Measurements from ENCODE around the gene TMC3. TPM values are rescaled to one million over a fixed set of nuclear protein-coding genes. Genes with fewer than 3 reads are reported as not detected.
"Not testable (repeated sequence)": the region's sequence is repeated elsewhere in the genome, so short reads cannot be mapped to it uniquely, and the experiment has no call there.

The TMC3 gene
- total RNA-seq, 6 experiments from 2014 or later: 0.11 TPM; not detected in 5

DNA sequence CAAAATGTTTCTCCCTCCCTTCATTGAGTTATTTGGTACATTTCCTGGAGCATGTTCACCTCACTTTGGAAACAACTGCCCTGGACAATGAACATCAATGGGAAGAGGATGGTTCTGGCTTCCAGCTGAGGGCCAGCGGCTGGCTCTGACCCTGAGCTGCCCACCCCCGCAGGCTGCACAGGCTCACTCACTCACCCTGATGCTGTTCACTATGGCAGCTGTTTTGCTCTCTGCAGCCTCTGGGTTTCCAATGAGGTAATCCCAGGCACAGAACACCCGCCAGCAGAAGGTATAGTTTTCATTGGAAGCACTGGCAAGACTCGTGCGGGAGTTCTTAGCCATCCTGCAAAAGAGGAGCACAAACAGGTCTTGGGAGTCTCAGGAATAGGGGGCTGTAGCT is 17.8 kb downstream of the TMC3 start:
- WGBS (ENCODE audit: insufficient coverage, low coverage, low lambda C conversion rate, missing lambda C conversion rate): 60% methylated on average over 1 of the region's 5 CpGs

GRCh38 chr15:81351651-81352050 is 22.4 kb downstream of the TMC3 start:
- no peak for TF ChIP-seq CTCF (IDR thresholded peaks at IDR 0.05)
- no peak for TF ChIP-seq POLR2A (IDR thresholded peaks at IDR 0.05)
- Histone ChIP-seq H3K36me3 (no peaks in the 10 kb centered on the region), H3K27ac (no peak overlapping the region), H3K4me3 (no peak overlapping the region), H3K9me3 (no peaks in the 10 kb centered on the region), H3K27me3 (no peaks in the 10 kb centered on the region), H3K4me1 (no peaks in the 10 kb centered on the region)
- no peak for DNase-seq
- no peak for ATAC-seq
- intact Hi-C loops (cut with DNase I): no loop called here
- WGBS (ENCODE audit: insufficient coverage, low coverage, low lambda C conversion rate, missing lambda C conversion rate): 69% methylated on average over 3 of the region's 5 CpGs

More for the DNA sequence above, 17.8 kb downstream of the TMC3 start:
- TF ChIP-seq POLR2A (IDR thresholded peaks at IDR 0.05) (no peak), CTCF (IDR thresholded peaks at IDR 0.05) (no peak)
- ATAC-seq: no peak
- Histone ChIP-seq H3K27me3 (no peaks in the 10 kb centered on the region), H3K4me1 (no peaks in the 10 kb centered on the region), H3K4me3 (no peak overlapping the region), H3K27ac (no peak overlapping the region), H3K36me3 (no peaks in the 10 kb centered on the region), H3K9me3 (no peaks in the 10 kb centered on the region)
- intact Hi-C loops (cut with DNase I): no loop called here
- no peak for DNase-seq

DNA sequence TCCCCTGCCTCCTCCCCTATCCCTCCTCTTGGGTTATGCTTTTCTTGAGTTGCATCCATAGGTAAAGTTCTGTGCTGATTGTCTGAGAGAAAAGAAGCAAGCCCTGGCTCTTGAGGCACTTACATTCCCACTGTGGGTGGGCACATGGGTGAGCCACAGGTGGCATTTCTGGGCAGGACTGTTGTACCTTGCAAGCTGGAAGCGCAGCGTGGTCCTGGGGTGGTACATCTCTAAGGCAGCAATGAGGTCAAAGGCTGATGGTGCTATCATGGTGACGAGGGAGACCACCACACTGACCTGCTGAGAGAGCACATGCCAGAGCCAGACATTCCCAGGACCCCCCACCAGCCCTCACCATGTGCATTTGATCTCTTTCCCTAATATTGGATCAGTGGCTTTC is 24.7 kb downstream of the TMC3 start:
- TF ChIP-seq CTCF (IDR thresholded peaks at IDR 0.05): no peak
- TF ChIP-seq POLR2A (IDR thresholded peaks at IDR 0.05): no peak
- WGBS (ENCODE audit: insufficient coverage, low coverage, low lambda C conversion rate, missing lambda C conversion rate): no CpG with 5 or more reads among the region's 3 CpGs

DNA sequence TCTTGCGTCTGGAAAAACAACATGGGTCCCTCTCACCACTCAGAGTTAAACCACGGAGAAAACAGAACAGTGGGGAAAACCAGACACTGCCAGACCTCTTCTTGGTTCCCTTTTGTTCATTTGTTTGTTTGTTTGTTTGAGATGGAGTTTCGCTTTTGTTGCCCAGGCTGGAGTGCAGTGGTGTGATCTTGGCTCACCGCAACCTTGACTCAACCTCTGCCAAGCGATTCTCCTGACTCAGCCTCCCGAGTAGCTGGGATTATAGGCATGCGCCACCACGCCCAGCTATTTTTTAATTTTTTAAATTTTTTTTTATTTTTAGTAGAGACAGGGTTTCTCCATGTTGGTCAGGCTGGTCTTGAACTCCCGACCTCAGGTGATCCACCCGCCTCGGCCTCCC is 25.3 kb downstream of the TMC3 start:
- ATAC-seq; H3K9me3 ChIP-seq; intact Hi-C loops (cut with DNase I); H3K4me1 ChIP-seq; DNase-seq; H3K4me3 ChIP-seq; H3K27me3 ChIP-seq; H3K36me3 ChIP-seq; H3K27ac ChIP-seq: not testable (repeated sequence)
- WGBS (ENCODE audit: insufficient coverage, low coverage, low lambda C conversion rate, missing lambda C conversion rate): 89% methylated on average over 8 of the region's 11 CpGs

More for the DNA sequence above, 24.7 kb downstream of the TMC3 start:
- H3K4me3 ChIP-seq: no peak overlapping the region
- no peaks in the 10 kb centered on the region for H3K36me3 ChIP-seq
- no peaks in the 10 kb centered on the region for H3K9me3 ChIP-seq
- H3K27me3 ChIP-seq: no peaks in the 10 kb centered on the region
- DNase-seq: no peak
- ATAC-seq: no peak
- H3K27ac ChIP-seq: no peak overlapping the region
- intact Hi-C loops (cut with DNase I): no loop called here
- H3K4me1 ChIP-seq: no peaks in the 10 kb centered on the region

GRCh38 chr15:81347910-81348309 is 26.1 kb downstream of the TMC3 start:
- no peak overlapping the region for H3K27ac ChIP-seq
- DNase-seq (no peak), ATAC-seq (no peak)
- TF ChIP-seq CTCF (IDR thresholded peaks at IDR 0.05): no peak
- 81% methylated on average over 4 of the region's 4 CpGs for WGBS (ENCODE audit: insufficient coverage, low coverage, low lambda C conversion rate, missing lambda C conversion rate)
- intact Hi-C loops (cut with DNase I): no loop called here
- no peaks in the 10 kb centered on the region for H3K4me1 ChIP-seq
- no peaks in the 10 kb centered on the region for H3K9me3 ChIP-seq
- no peak overlapping the region for H3K4me3 ChIP-seq
- H3K36me3 ChIP-seq: no peaks in the 10 kb centered on the region
- no peaks in the 10 kb centered on the region for H3K27me3 ChIP-seq
